Activated CD8-positive, alpha-beta memory T cell treated with anti-CD3 and anti-CD28 coated beads, Interleukin-2, amount 50 U/mL, for 4 hours (primary cell): ENCODE data around the gene KIF13A.
"Not testable (repeated sequence)": the region's sequence is repeated elsewhere in the genome, so short reads cannot be mapped to it uniquely, and the experiment has no call there.

ENCODE experiments used
- DNase-seq: peaks from one replicate; pipeline ENCODE4 v3.0.0-alpha.2; 2020

KIF13A gene

GRCh38 chr6:17987447-17987696, at the start of gene KIF13A:
Gene KIF13A, minus strand, starts transcription at chr6:17987635. Its CDS starts 172 bp downstream, at chr6:17987463.
- no peak for DNase-seq

- DNase-seq = no peak
These were observed 49.3 kb upstream of the KIF13A start for GRCh38 chr6:18036781-18037180.

GRCh38 chr6:18035330-18035854, 48.0 kb upstream of the KIF13A start:
- no peak for DNase-seq

GRCh38 chr6:18034798-18035202, 47.4 kb upstream of the KIF13A start:
- no peak for DNase-seq

- DNase-seq = no peak
These were observed 44.3 kb upstream of the KIF13A start for GRCh38 chr6:18031680-18032256.

GRCh38 chr6:18031189-18031588, 43.8 kb upstream of the KIF13A start:
- DNase-seq = no peak

- DNase-seq = no peak
These were observed 40.9 kb upstream of the KIF13A start for GRCh38 chr6:18028332-18028731.

GRCh38 chr6:18025596-18025995, 38.2 kb upstream of the KIF13A start:
- DNase-seq = no peak

- no peak for DNase-seq
These were observed 37.4 kb upstream of the KIF13A start for GRCh38 chr6:18024876-18025275.

- no peak for DNase-seq
These were observed 36.5 kb upstream of the KIF13A start for GRCh38 chr6:18023891-18024290.

GRCh38 chr6:18022398-18023231, 35.2 kb upstream of the KIF13A start:
- DNase-seq = no peak

- DNase-seq = no peak
These were observed 33.9 kb upstream of the KIF13A start for GRCh38 chr6:18021166-18021850.

GRCh38 chr6:18020545-18020944, 33.1 kb upstream of the KIF13A start:
- DNase-seq = not testable (repeated sequence)

GRCh38 chr6:18019539-18020534, 32.4 kb upstream of the KIF13A start:
- DNase-seq = no peak

GRCh38 chr6:18019133-18019532, 31.7 kb upstream of the KIF13A start:
- not testable (repeated sequence) for DNase-seq

- no peak for DNase-seq
These were observed 29.3 kb upstream of the KIF13A start for GRCh38 chr6:18016698-18017097.

- DNase-seq = no peak
These were observed 28.7 kb upstream of the KIF13A start for GRCh38 chr6:18016133-18016532.

- no peak for DNase-seq
These were observed 23.9 kb upstream of the KIF13A start for GRCh38 chr6:18011287-18011686.

- DNase-seq = not testable (repeated sequence)
These were observed 23.1 kb upstream of the KIF13A start for GRCh38 chr6:18010540-18010939.

GRCh38 chr6:18004256-18004985, 17.0 kb upstream of the KIF13A start:
- DNase-seq = no peak

- DNase-seq = no peak
These were observed 12.0 kb upstream of the KIF13A start for GRCh38 chr6:17999425-17999824.

GRCh38 chr6:17998442-17998841, 11.0 kb upstream of the KIF13A start:
- DNase-seq = no peak
